CD14-positive monocyte (primary cell): Measurements from ENCODE around the gene TMEM214. TPM values are rescaled to one million over a fixed set of nuclear protein-coding genes. Genes with fewer than 3 reads are reported as not detected.

Experiments
- DNase-seq, 3 donors: peaks; one replicate each; pipeline ENCODE4 v3.0.0-alpha.2; 2011 to 2022
- H2AFZ ChIP-seq: 2 replicates; pipeline ENCODE4 v1.6.0; 2012; ENCODE audit warnings: mild to moderate bottlenecking, low read depth, low read length, inconsistent platforms; ENCODE audit not compliant: insufficient read depth, poor library complexity, severe bottlenecking
- H3K27ac ChIP-seq, 2 donors: 1 replicate in 1 of 2; 2 replicates in 1 of 2; pipeline ENCODE4 v1.5.1; 2012 to 2013; ENCODE audit warnings: low read length in 2 of 2, control low read depth in 1 of 2, inconsistent platforms in 1 of 2, low read depth in 1 of 2, mild to moderate bottlenecking in 1 of 2
- H3K27me3 ChIP-seq, 2 donors: one replicate each; pipeline versions ENCODE4 v1.6.0 to v1.6.1; 2011 to 2013; ENCODE audit warnings: low read length in 2 of 2; ENCODE audit not compliant: control insufficient read depth in 2 of 2, insufficient read depth in 2 of 2
- H3K36me3 ChIP-seq, 2 donors: replicated peaks in 1 of 2; 1 replicate in 1 of 2; 2 replicates in 1 of 2; pipeline versions ENCODE4 v1.5.1 to v1.6.1; 2012 to 2013; ENCODE audit warnings: low read length in 2 of 2, control low read depth in 1 of 2, inconsistent platforms in 1 of 2, mild to moderate bottlenecking in 1 of 2; ENCODE audit not compliant: insufficient read depth in 2 of 2, control insufficient read depth in 1 of 2
- H3K4me1 ChIP-seq, 2 donors: 1 replicate in 1 of 2; 2 replicates in 1 of 2; pipeline versions ENCODE4 v1.5.1 to v1.6.1; 2012 to 2013; ENCODE audit warnings: low read length in 2 of 2, control low read depth in 1 of 2, inconsistent platforms in 1 of 2, mild to moderate bottlenecking in 1 of 2, moderate library complexity in 1 of 2; ENCODE audit not compliant: insufficient read depth in 2 of 2, control insufficient read depth in 1 of 2
- H3K4me2 ChIP-seq: replicated peaks from 2 replicates; pipeline ENCODE3; 2012; ENCODE audit warnings: low read length, moderate library complexity, mild to moderate bottlenecking; ENCODE audit not compliant: poor library complexity, severe bottlenecking; ENCODE audit errors: extremely low read depth
- H3K4me3 ChIP-seq, 3 experiments: fragments of 200-600 bp in 1 of 3; sonication (generic) in 1 of 3; replicated peaks in 1 of 3; 1 replicate in 2 of 3; 2 replicates in 1 of 3; pipeline ENCODE4 v1.5.1; 2011 to 2013; ENCODE audit warnings: low read length in 3 of 3, mild to moderate bottlenecking in 3 of 3, control low read depth in 2 of 3, low read depth in 2 of 3, inconsistent platforms in 1 of 3, moderate library complexity in 1 of 3
- H3K79me2 ChIP-seq: 2 replicates; pipeline ENCODE4 v1.6.0; 2012; ENCODE audit warnings: mild to moderate bottlenecking, control low read depth, inconsistent platforms, low read length, moderate library complexity; ENCODE audit not compliant: insufficient read depth
- H3K9ac ChIP-seq: 2 replicates; pipeline ENCODE4 v1.6.0; 2017; ENCODE audit warnings: low read length, mild to moderate bottlenecking; ENCODE audit not compliant: insufficient read depth, poor library complexity, severe bottlenecking
- H3K9me3 ChIP-seq, 2 donors: replicated peaks in 1 of 2; 1 replicate in 1 of 2; 2 replicates in 1 of 2; pipeline versions ENCODE4 v1.5.1 to v1.6.1; 2012 to 2013; ENCODE audit warnings: low read length in 2 of 2, control low read depth in 1 of 2; ENCODE audit not compliant: control insufficient read depth in 1 of 2, insufficient read depth in 1 of 2
- H4K20me1 ChIP-seq: 2 replicates; pipeline ENCODE4 v1.6.0; 2012; ENCODE audit warnings: mild to moderate bottlenecking, low read length, control low read depth, moderate library complexity; ENCODE audit not compliant: insufficient read depth
- H3K27ac Mint-ChIP-seq, 7 donors: one replicate each; pipeline ENCODE4 v1.8.0; 2020; ENCODE audit warnings: mild to moderate bottlenecking in 7 of 7, mixed read lengths in 7 of 7, moderate library complexity in 6 of 7, inconsistent platforms in 2 of 7
- H3K27me3 Mint-ChIP-seq, 3 donors: one replicate each; pipeline ENCODE4 v1.8.0; 2021 to 2022; ENCODE audit warnings: low read depth in 3 of 3, mild to moderate bottlenecking in 3 of 3, mixed read lengths in 3 of 3, moderate library complexity in 3 of 3, inconsistent platforms in 1 of 3
- H3K36me3 Mint-ChIP-seq, 2 donors: one replicate each; pipeline ENCODE4 v1.8.0; 2020; ENCODE audit warnings: mixed read lengths in 2 of 2, inconsistent platforms in 1 of 2, mild to moderate bottlenecking in 1 of 2
- H3K4me1 Mint-ChIP-seq: one replicate; pipeline ENCODE4 v1.8.0; 2020; ENCODE audit warnings: mild to moderate bottlenecking, mixed read lengths
- H3K4me3 Mint-ChIP-seq, 2 donors: one replicate each; pipeline ENCODE4 v1.8.0; 2020; ENCODE audit warnings: mild to moderate bottlenecking in 2 of 2, mixed read lengths in 2 of 2, moderate library complexity in 1 of 2
- H3K9me3 Mint-ChIP-seq, 7 donors: one replicate each; pipeline ENCODE4 v1.8.0; 2020 to 2022; ENCODE audit warnings: mixed read lengths in 7 of 7, mild to moderate bottlenecking in 6 of 7, moderate library complexity in 6 of 7, inconsistent platforms in 2 of 7
- WGBS: methylation state at CpG from one replicate; pipeline ENCODE4 v1.1.5; 2013; ENCODE audit warnings: missing lambda C conversion rate; ENCODE audit not compliant: insufficient coverage; 5-methylcytosine and 5-hydroxymethylcytosine counted together
- intact Hi-C, 2 donors: fragments of 100-400 bp; cut with micrococcal nuclease; formaldehyde crosslinking; loops; one replicate each; pipeline versions ENCODE4 v1.15.0 to v1.15.1; 2023
- polyA plus RNA-seq, 3 donors: library from polyadenylated mRNA; depleted of rRNA in 1 of 3; unstranded in 2 of 3; stranded (reverse) in 1 of 3; fragments of 300-500 nt in 2 of 3; fragments of >200 nt in 1 of 3; fragmentation: Illumina TruSeq in 2 of 3; gene quantifications; 1 replicate in 2 of 3; 2 replicates in 1 of 3; pipeline ENCODE4 v1.2.3, GENCODE V29; 2012 to 2021
- TF ChIP-seq, protein P1 (sequence below): fragments of 200-600 bp; IDR thresholded peaks from one replicate; pipeline ENCODE4 v1.8.0; 2022; ENCODE audit warnings: antibody characterized with exemption, mild to moderate bottlenecking

TMEM214 gene
- polyA plus RNA-seq, 3 donors: 18.3 to 61.7 (median 26.9) TPM

DNA sequence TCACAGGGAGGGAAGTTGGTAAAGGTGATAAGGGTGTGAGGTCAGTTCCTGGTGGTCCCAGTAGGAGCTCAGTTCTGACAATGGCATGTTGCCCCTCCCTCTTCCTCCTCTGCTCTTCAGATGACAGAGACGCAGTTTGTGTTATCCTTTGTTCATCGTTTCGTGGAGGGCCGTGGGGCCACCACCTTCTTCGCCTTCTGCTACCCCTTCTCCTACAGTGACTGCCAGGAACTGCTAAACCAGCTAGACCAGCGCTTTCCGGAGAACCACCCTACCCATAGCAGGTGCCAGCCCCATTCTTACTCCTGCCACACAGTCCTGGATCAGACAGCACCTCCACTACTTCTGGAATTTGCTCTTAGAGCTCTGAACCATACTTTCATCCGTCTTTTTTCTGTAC is 21.0 kb downstream of the TMEM214 start:
- Mint-ChIP-seq H3K36me3 (peaks cover 20 to 29% of the 10 kb centered on the region in 2 donors), H3K4me3 (no peak overlapping the region), H3K4me1 (peaks cover 19% of the 10 kb centered on the region), H3K27me3 (peaks cover 5 to 15% (median 12%) of the 10 kb centered on the region in 3 donors), H3K27ac (peak overlapping the region in 3 of 7 donors; percentile 12 to 79 (median 65)), H3K9me3 (no peaks in the 10 kb centered on the region)
- TF ChIP-seq, protein P1, sequence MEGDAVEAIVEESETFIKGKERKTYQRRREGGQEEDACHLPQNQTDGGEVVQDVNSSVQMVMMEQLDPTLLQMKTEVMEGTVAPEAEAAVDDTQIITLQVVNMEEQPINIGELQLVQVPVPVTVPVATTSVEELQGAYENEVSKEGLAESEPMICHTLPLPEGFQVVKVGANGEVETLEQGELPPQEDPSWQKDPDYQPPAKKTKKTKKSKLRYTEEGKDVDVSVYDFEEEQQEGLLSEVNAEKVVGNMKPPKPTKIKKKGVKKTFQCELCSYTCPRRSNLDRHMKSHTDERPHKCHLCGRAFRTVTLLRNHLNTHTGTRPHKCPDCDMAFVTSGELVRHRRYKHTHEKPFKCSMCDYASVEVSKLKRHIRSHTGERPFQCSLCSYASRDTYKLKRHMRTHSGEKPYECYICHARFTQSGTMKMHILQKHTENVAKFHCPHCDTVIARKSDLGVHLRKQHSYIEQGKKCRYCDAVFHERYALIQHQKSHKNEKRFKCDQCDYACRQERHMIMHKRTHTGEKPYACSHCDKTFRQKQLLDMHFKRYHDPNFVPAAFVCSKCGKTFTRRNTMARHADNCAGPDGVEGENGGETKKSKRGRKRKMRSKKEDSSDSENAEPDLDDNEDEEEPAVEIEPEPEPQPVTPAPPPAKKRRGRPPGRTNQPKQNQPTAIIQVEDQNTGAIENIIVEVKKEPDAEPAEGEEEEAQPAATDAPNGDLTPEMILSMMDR: no peak
- intact Hi-C loops: loop anchor here (5.0 kb wide), 1 partner anchor 34 kb away; the partner anchor contains the start of gene KHK (in 2 of the 2)
- Histone ChIP-seq H3K4me2 (no peak overlapping the region), H4K20me1 (no peaks in the 10 kb centered on the region), H3K27ac (no peak overlapping the region), H3K79me2 (no peaks in the 10 kb centered on the region), H3K9ac (no peak overlapping the region), H3K27me3 (peaks cover 0 to 6% of the 10 kb centered on the region in 2 donors), H3K36me3 (peaks cover 10 to 42% of the 10 kb centered on the region in 2 donors), H3K4me3 (no peak overlapping the region), H2AFZ (no peak overlapping the region), H3K4me1 (peaks cover 19 to 30% of the 10 kb centered on the region in 2 donors), H3K9me3 (no peaks in the 10 kb centered on the region)
- WGBS: 94% methylated on average over 8 of the region's 8 CpGs
- DNase-seq: no peak

DNA sequence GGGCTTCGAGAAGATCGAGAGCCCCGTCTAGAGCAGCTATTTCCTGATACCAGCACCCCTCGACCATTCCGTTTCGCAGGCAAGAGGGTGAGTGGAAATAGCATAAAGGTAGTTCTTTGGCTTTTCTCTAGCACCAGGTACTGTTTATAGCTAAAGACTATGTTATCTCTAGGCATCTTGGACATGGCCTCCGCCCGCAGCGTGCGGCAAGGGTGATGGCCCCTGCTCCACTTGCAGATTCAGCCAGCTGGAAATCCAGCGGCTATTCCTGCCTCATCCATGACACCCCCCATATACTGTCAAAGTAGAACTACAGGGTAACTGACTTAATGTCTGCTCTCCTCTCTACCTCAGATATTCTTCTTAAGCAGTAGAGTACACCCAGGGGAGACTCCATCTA is 22.0 kb downstream of the TMEM214 start:
- no peak overlapping the region for H3K4me3 Mint-ChIP-seq
- no peak overlapping the region for H3K4me3 ChIP-seq
- TF ChIP-seq, protein P1: no peak
- H3K36me3 Mint-ChIP-seq: peaks cover 29 to 39% of the 10 kb centered on the region in 2 donors
- H3K27me3 ChIP-seq: peaks cover 0 to under 1% of the 10 kb centered on the region in 2 donors
- H3K9me3 ChIP-seq: no peaks in the 10 kb centered on the region
- DNase-seq: no peak
- no peak overlapping the region for H3K27ac Mint-ChIP-seq
- H4K20me1 ChIP-seq: no peaks in the 10 kb centered on the region
- no peaks in the 10 kb centered on the region for H3K9me3 Mint-ChIP-seq
- no peak overlapping the region for H2AFZ ChIP-seq
- no peak overlapping the region for H3K27ac ChIP-seq
- H3K27me3 Mint-ChIP-seq: peaks cover 1 to 8% (median 6%) of the 10 kb centered on the region in 3 donors
- no peak overlapping the region for H3K4me2 ChIP-seq
- H3K4me1 Mint-ChIP-seq: peaks cover 14% of the 10 kb centered on the region
- WGBS: 96% methylated on average over 8 of the region's 11 CpGs
- H3K79me2 ChIP-seq: no peaks in the 10 kb centered on the region
- H3K9ac ChIP-seq: no peak overlapping the region
- peaks cover 14 to 25% of the 10 kb centered on the region in 2 donors for H3K4me1 ChIP-seq
- peaks cover 10 to 50% of the 10 kb centered on the region in 2 donors for H3K36me3 ChIP-seq
- intact Hi-C loops: loop anchor here (5.0 kb wide), 1 partner anchor 33 kb away; the partner anchor contains the start of gene KHK (in 2 of the 2)
